ENCODE results near the gene TBXAS1.

- TF ChIP-seq CTCF (IDR thresholded peaks at IDR 0.05) (no peak), POLR2A (IDR thresholded peaks at IDR 0.05) (no peak)
Measured at GRCh38 chr7:139853506-139854123, 24.6 kb downstream of the TBXAS1 start.
